Right ventricle myocardium superior (tissue), 1 donor: ENCODE data around the gene NAA15. TPM values are rescaled to one million over a fixed set of nuclear protein-coding genes. Genes with fewer than 3 reads are reported as not detected.
"Not testable (repeated sequence)": the region's sequence is repeated elsewhere in the genome, so short reads cannot be mapped to it uniquely, and the experiment has no call there.

Experiments
- ATAC-seq: fragments of 200-7000 bp; cut with Tn5 transposase; one replicate; pipeline ENCODE4 v1.9.1; 2020; ENCODE audit warnings: mild to moderate bottlenecking; ENCODE audit not compliant: poor library complexity
- DNase-seq: peaks from one replicate; pipeline ENCODE4 v3.0.0-alpha.2; 2020
- intact Hi-C: fragments of 100-400 bp; cut with DNase I; formaldehyde crosslinking; loops from one replicate; pipeline ENCODE4 v1.11.2; 2022
- total RNA-seq: library from RNA; stranded (reverse); fragmentation: NEBNext Ultra II Directional; extraction: Animal tissue kit (Norgen Biotek cat#: 25700); gene quantifications from one replicate; pipeline ENCODE4 v1.2.1, GENCODE V29; 2021
- donor health status: DM: no; HTN: yes; CAD: no; lungs with severe emphysema.

Gene NAA15
- total RNA-seq, 1 donor from 2014 or later: 36.6 TPM

DNA sequence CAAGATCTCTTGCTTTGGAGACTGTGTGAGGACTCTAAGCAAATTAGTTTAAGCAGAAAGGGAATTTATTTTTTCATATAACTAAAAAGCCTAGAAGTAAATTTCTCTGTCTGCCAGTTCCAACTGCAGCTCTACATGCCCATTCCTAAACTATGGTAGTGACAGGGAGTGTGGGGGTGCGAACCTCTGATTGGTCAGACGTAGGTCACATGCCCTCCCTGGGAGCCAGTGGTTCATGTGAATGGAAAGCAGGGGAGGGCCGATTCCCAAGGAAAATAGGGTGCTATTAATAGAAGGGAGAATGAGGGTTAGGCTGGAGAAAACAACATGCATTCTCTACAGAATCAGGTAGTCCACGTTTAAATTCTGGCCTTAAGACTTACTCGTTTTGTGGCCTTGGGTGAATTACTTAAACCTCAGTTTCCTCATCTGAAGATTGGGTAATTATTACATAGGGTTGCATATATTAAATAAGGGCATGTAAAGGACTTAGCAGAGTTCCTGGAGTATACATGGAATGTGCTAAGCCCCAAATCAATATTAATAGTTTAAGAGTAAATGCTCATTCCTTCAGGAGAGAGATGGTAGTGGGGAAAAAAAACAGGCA, 159.8 kb downstream of the NAA15 start:
- intact Hi-C loops: no loop called here
- DNase-seq (no peak), ATAC-seq (peak; percentile 34)

DNA sequence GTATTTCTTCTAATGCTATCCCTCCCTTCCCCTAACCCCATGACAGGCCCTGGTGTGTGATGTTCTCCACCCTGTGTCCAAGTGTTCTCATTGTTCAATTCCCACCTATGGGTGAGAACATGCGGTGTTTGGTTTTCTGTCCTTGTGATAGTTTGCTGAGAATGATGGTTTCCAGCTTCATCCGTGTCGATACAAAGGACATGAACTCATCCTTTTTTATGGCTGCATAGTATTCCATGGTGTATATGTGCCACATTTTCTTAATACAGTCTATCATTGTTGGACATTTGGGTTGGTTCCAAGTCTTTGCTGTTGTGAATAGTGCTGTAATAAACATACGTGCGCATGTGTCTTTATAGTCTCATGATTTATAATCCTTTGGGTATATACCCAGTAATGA, 163.2 kb downstream of the NAA15 start:
- DNase-seq, ATAC-seq, intact Hi-C loops: not testable (repeated sequence)

DNA sequence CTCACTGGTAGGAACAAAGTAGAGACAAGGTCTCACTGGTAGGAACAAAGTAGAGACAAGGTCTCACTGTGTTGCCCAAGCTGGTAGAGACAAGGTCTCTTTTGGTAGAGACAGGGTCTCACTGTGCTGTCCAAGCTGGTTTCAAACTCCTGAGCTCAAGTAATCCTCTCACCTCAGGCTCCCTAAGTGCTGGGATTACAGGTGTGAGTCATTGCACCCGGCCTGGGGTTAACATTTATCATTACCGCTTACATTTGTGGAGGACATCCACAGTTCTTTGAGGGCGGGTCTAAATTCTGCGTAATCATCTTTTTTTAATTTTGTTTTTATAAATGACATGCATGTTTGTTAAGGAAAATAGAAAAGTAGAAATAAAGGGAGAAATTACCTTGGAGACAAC, 164.6 kb downstream of the NAA15 start:
- intact Hi-C loops: no loop called here
- no peak for DNase-seq
- no peak for ATAC-seq

- intact Hi-C loops, ATAC-seq, DNase-seq: not testable (repeated sequence)
Observed at GRCh38 chr4:139468756-139469155, 167.5 kb downstream of the NAA15 start.

- DNase-seq: no peak
- ATAC-seq: no peak
- intact Hi-C loops: no loop called here
Observed at GRCh38 chr4:139469216-139469615, 167.9 kb downstream of the NAA15 start.

Other genes with a start within 250 kb of the NAA15 start
- gene ELF2, start 124.3 kb upstream of the NAA15 start, total RNA-seq: 41.3 TPM
- gene MGARP, start 21.3 kb upstream of the NAA15 start, total RNA-seq: 0.48 TPM
- gene NDUFC1, start 972 bp downstream of the NAA15 start, total RNA-seq: 225 TPM
- gene RAB33B, start 152.6 kb downstream of the NAA15 start, total RNA-seq: 5.5 TPM